AG04449 (cell line): ENCODE results near the gene UGT3A2.

Source experiments
- CTCF ChIA-PET: fragments of 350-600 bp; formaldehyde crosslinking; extraction: SDS; loops from one replicate; lab custom pipeline; 2021; ENCODE audit warnings: antibody characterized with exemption; lab: Yijun Ruan, JAX
- POLR2A ChIA-PET: fragments of 400-600, 350-600 bp; formaldehyde crosslinking; extraction: SDS; loops from one replicate; lab custom pipeline; 2020; ENCODE audit warnings: antibody characterized with exemption, inconsistent platforms; lab: Yijun Ruan, JAX
- DNase-seq: peaks from one replicate; pipeline ENCODE4 v3.0.0-alpha.2; 2010; ENCODE audit warnings: low read depth, low spot score
- H3K4me3 ChIP-seq: 2 replicates; pipeline ENCODE4 v1.5.1; 2011; ENCODE audit warnings: low read depth, mild to moderate bottlenecking, control low read depth, low read length
- CTCF ChIP-seq: IDR thresholded peaks from one replicate; pipeline ENCODE4 v1.5.1; 2011; ENCODE audit warnings: mild to moderate bottlenecking, moderate library complexity, low read length, control low read depth, inconsistent platforms; ENCODE audit not compliant: insufficient read depth; ENCODE audit errors: missing control alignments

Gene UGT3A2

GRCh38 chr5:36068751-36069281, 2.1 kb upstream of the UGT3A2 start:
- DNase-seq = no peak
- H3K4me3 ChIP-seq = no peak overlapping the region
- CTCF ChIA-PET = interaction anchor here (1.5 kb wide), 1 partner anchor 10 kb away, joined by 8 read pairs; no protein-coding TSS in a partner anchor
- POLR2A ChIA-PET = no interaction called here
- TF ChIP-seq CTCF = no peak

- DNase-seq = no peak
- CTCF ChIA-PET = interaction anchor here (3.6 kb wide), 1 partner anchor 13 kb away, joined by 15 read pairs; no protein-coding TSS in a partner anchor
- no peak for TF ChIP-seq CTCF
- H3K4me3 ChIP-seq = no peak overlapping the region
- POLR2A ChIA-PET = no interaction called here
Observed at GRCh38 chr5:36066001-36066539, 612 bp downstream of the UGT3A2 start.

DNA sequence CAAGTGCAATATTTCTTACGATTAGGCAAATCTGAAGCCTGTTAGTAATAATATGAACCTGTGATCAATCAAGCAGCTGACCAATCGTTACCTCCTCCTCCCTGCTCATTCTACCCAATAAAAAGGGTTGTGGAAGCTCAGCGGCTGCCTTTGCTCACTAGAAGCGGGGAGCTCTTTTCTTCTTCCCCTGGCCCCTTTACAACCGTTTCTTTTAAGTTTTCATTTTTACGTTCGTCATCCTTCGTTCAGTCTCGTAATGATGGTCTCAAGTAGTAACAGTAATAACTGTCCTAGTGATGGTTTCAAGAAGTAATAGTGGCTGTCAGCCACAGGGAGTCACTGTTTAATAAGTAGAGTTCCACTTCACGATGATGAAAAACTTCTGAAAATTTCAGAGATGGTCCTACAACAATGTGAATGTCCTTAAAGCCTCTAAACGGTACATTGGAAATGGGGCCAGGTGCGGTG, 6.2 kb downstream of the UGT3A2 start:
- ChIA-PET POLR2A (no interaction called here), CTCF (interaction anchor here (0.6 to 1.1 kb wide), 5 partner anchors 13 to 316 kb away, joined by 3 to 8 read pairs (median 4); no protein-coding TSS in a partner anchor)
- TF ChIP-seq CTCF = peak; percentile 12
- H3K4me3 ChIP-seq = no peak overlapping the region; the same call in 1 of the 2 replicates
- no peak for DNase-seq

- ChIA-PET CTCF (interaction anchor here (0.6 to 1.1 kb wide), 5 partner anchors 14 to 317 kb away, joined by 3 to 8 read pairs (median 4); no protein-coding TSS in a partner anchor), POLR2A (no interaction called here)
- no peak for DNase-seq
- no peak overlapping the region for H3K4me3 ChIP-seq
- TF ChIP-seq CTCF = no peak
Observed at GRCh38 chr5:36059571-36060419, 6.9 kb downstream of the UGT3A2 start.

GRCh38 chr5:36058776-36059175, 7.9 kb downstream of the UGT3A2 start:
- CTCF ChIA-PET = no interaction called here
- TF ChIP-seq CTCF = no peak
- DNase-seq = no peak
- H3K4me3 ChIP-seq = no peak overlapping the region
- POLR2A ChIA-PET = no interaction called here

DNA sequence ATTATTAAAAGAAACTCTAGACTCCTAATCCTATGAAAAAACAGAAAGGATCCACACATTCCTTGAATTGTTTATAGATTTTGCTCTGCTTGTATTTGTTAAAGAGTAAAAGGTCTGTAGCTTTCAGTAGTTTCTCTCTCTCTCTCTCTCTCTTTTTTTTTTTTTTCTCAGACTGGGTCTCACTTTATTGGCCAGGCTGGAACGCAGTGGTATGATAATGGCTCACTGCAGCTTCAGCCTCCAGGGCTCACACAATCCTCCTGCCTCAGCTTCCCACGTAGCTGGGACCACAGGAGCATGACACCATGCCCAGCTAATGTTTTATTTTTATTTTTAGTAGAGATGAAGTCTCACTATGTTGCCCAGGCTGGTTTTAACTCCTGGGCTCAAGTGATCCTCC, 9.3 kb downstream of the UGT3A2 start:
- POLR2A ChIA-PET = no interaction called here
- CTCF ChIA-PET = interaction anchor here (1.7 kb wide), 1 partner anchor 22 kb away, joined by 6 read pairs; no protein-coding TSS in a partner anchor
- TF ChIP-seq CTCF = no peak
- H3K4me3 ChIP-seq = no peak overlapping the region
- no peak for DNase-seq
